ENCODE results near the gene BMAL1.
"Not testable (repeated sequence)": the region's sequence is repeated elsewhere in the genome, so short reads cannot be mapped to it uniquely, and the experiment has no call there.

Gene BMAL1

DNA sequence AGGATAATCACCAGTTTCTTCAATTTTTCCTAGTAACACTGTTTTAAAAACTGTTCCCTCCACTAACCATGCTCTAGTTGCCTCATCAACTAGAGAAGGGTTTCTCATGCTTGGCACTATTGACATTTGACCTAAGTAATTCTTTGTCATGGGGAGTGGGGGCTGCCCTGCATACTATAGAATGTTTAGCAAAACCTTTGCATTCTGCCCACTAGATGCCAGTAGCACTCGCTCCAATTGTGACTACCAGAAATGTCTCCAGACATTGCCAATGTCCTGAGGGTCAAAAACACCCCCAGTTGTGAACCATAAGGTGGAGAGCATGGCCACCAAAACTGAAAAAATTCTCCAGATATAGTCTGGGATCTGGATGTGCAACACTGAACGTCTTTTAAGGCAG, 27.6 kb upstream of the BMAL1 start:
- Histone ChIP-seq H4K20me1 (ENCODE audit: insufficient read depth, low read length) (no peaks in the 10 kb centered on the region), H3K79me2 (ENCODE audit: insufficient read depth, low read length) (no peaks in the 10 kb centered on the region), H3K4me1 (ENCODE audit: insufficient read depth, low read length) (no peaks in the 10 kb centered on the region), H2AFZ (ENCODE audit: low read depth, low read length) (no peak overlapping the region), H3K27ac (ENCODE audit: low read length) (no peak overlapping the region), H3K27me3 (ENCODE audit: insufficient read depth, low read length, poor library complexity) (peaks cover 30% of the 10 kb centered on the region), H3K36me3 (ENCODE audit: insufficient read depth, low read length) (no peaks in the 10 kb centered on the region), H3K9ac (ENCODE audit: low read depth, low read length) (no peak overlapping the region), H3K9me3 (ENCODE audit: insufficient read depth, low read length, severe bottlenecking) (no peaks in the 10 kb centered on the region), H3K4me2 (ENCODE audit: insufficient read depth, low read length) (no peak overlapping the region), H3K4me3 (ENCODE audit: low read depth in 1 of 2, low read length in 2 of 2) (no peak overlapping the region)
- ATAC-seq (ENCODE audit: insufficient read depth, low read depth) (no peak), DNase-seq (no peak)
- TF ChIP-seq, protein P1, sequence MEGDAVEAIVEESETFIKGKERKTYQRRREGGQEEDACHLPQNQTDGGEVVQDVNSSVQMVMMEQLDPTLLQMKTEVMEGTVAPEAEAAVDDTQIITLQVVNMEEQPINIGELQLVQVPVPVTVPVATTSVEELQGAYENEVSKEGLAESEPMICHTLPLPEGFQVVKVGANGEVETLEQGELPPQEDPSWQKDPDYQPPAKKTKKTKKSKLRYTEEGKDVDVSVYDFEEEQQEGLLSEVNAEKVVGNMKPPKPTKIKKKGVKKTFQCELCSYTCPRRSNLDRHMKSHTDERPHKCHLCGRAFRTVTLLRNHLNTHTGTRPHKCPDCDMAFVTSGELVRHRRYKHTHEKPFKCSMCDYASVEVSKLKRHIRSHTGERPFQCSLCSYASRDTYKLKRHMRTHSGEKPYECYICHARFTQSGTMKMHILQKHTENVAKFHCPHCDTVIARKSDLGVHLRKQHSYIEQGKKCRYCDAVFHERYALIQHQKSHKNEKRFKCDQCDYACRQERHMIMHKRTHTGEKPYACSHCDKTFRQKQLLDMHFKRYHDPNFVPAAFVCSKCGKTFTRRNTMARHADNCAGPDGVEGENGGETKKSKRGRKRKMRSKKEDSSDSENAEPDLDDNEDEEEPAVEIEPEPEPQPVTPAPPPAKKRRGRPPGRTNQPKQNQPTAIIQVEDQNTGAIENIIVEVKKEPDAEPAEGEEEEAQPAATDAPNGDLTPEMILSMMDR (IDR thresholded peaks at IDR 0.05; ENCODE audit: borderline replicate concordance, extremely low read depth, low read length, poor library complexity, severe bottlenecking) = no peak
- no peak for TF ChIP-seq EZH2 (IDR thresholded peaks at IDR 0.05; ENCODE audit: borderline replicate concordance, low read depth, low read length, severe bottlenecking)

DNA sequence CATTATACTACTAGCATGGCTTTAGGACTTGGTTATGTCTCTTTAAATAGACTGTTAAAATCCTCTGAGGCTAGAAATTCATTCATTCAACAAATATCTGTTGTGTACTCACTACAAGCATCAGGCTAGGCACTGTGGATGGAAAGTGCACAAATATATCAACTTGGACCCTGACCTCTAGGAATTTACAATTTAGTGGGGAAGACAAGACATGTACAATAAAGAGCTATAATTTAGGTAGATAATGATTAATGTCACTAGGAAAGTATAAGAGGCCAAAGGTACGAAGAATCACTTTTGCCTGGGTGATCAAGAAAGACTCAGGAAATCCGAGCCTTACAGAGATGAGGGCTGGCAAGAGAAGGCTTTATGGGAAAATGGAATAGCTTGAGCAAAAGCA, 25.6 kb upstream of the BMAL1 start:
- TF ChIP-seq EZH2 (IDR thresholded peaks at IDR 0.05; ENCODE audit: borderline replicate concordance, low read depth, low read length, severe bottlenecking) = no peak
- TF ChIP-seq, protein P1 (IDR thresholded peaks at IDR 0.05; ENCODE audit: borderline replicate concordance, extremely low read depth, low read length, poor library complexity, severe bottlenecking) = no peak
- Histone ChIP-seq H3K4me1 (ENCODE audit: insufficient read depth, low read length) (no peaks in the 10 kb centered on the region), H3K4me2 (ENCODE audit: insufficient read depth, low read length) (no peak overlapping the region), H3K79me2 (ENCODE audit: insufficient read depth, low read length) (no peaks in the 10 kb centered on the region), H4K20me1 (ENCODE audit: insufficient read depth, low read length) (no peaks in the 10 kb centered on the region), H3K4me3 (ENCODE audit: low read depth in 1 of 2, low read length in 2 of 2) (no peak overlapping the region), H2AFZ (ENCODE audit: low read depth, low read length) (no peak overlapping the region), H3K27me3 (ENCODE audit: insufficient read depth, low read length, poor library complexity) (peaks cover 22% of the 10 kb centered on the region), H3K9ac (ENCODE audit: low read depth, low read length) (no peak overlapping the region), H3K36me3 (ENCODE audit: insufficient read depth, low read length) (no peaks in the 10 kb centered on the region), H3K9me3 (ENCODE audit: insufficient read depth, low read length, severe bottlenecking) (no peaks in the 10 kb centered on the region), H3K27ac (ENCODE audit: low read length) (no peak overlapping the region)
- no peak for ATAC-seq (ENCODE audit: insufficient read depth, low read depth)
- DNase-seq = no peak

DNA sequence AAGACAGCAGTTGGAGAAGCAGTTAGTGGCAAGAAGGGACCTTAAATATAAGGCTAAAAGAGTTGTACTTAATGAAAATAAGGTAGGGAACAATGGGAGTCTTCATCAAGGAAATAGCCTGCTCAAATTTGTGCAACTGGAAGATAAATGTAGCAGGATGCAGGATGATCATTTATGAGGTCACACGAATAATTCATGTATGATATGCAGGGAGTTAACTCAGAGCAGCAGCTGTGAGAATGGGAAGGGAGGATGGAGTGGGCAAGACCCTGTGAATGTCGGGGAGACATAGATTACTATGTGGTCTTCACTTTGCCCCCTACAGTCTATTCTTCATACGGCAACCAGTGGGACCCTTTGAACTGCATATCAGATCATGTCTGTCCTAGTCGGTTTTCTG, 25.2 kb upstream of the BMAL1 start:
- no peak for DNase-seq
- TF ChIP-seq, protein P1 (IDR thresholded peaks at IDR 0.05; ENCODE audit: borderline replicate concordance, extremely low read depth, low read length, poor library complexity, severe bottlenecking) = no peak
- TF ChIP-seq EZH2 (IDR thresholded peaks at IDR 0.05; ENCODE audit: borderline replicate concordance, low read depth, low read length, severe bottlenecking) = no peak
- H3K27me3 ChIP-seq (ENCODE audit: insufficient read depth, low read length, poor library complexity) = peaks cover 17% of the 10 kb centered on the region

DNA sequence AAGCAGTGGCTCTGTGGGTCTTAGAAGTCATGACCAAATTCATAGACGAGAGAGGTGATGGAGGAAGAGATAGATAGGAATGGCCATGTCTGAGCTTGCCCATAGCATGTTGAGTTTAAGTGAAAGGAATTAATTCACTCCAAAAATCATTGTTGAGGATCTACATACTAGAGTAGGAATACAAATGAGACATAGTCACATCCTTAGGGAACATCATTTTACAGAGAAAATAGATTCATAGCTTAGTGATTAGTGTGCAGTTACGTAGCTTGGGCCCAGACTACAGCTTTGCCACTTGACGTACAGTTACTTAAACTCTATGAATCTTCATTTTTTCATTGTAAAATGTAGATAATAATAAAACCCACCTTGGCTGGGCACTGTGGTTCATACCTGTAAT, 21.4 kb upstream of the BMAL1 start:
- Histone ChIP-seq H2AFZ (ENCODE audit: low read depth, low read length) (no peak overlapping the region), H3K4me1 (ENCODE audit: insufficient read depth, low read length) (peaks cover 15% of the 10 kb centered on the region), H3K4me2 (ENCODE audit: insufficient read depth, low read length) (no peak overlapping the region), H3K9me3 (ENCODE audit: insufficient read depth, low read length, severe bottlenecking) (no peaks in the 10 kb centered on the region), H3K36me3 (ENCODE audit: insufficient read depth, low read length) (no peaks in the 10 kb centered on the region), H3K27me3 (ENCODE audit: insufficient read depth, low read length, poor library complexity) (peaks cover 29% of the 10 kb centered on the region), H3K79me2 (ENCODE audit: insufficient read depth, low read length) (no peaks in the 10 kb centered on the region), H3K4me3 (ENCODE audit: low read depth in 1 of 2, low read length in 2 of 2) (no peak overlapping the region), H4K20me1 (ENCODE audit: insufficient read depth, low read length) (no peaks in the 10 kb centered on the region), H3K9ac (ENCODE audit: low read depth, low read length) (no peak overlapping the region), H3K27ac (ENCODE audit: low read length) (no peak overlapping the region)
- no peak for ATAC-seq (ENCODE audit: insufficient read depth, low read depth)
- TF ChIP-seq, protein P1 (IDR thresholded peaks at IDR 0.05; ENCODE audit: borderline replicate concordance, extremely low read depth, low read length, poor library complexity, severe bottlenecking) = no peak
- no peak for TF ChIP-seq EZH2 (IDR thresholded peaks at IDR 0.05; ENCODE audit: borderline replicate concordance, low read depth, low read length, severe bottlenecking)
- no peak for DNase-seq

More for the DNA sequence above, 25.2 kb upstream of the BMAL1 start:
- Histone ChIP-seq H3K4me2 (ENCODE audit: insufficient read depth, low read length) (no peak overlapping the region), H3K4me1 (ENCODE audit: insufficient read depth, low read length) (no peaks in the 10 kb centered on the region), H3K9me3 (ENCODE audit: insufficient read depth, low read length, severe bottlenecking) (no peaks in the 10 kb centered on the region), H3K9ac (ENCODE audit: low read depth, low read length) (no peak overlapping the region), H3K4me3 (ENCODE audit: low read depth in 1 of 2, low read length in 2 of 2) (no peak overlapping the region), H3K79me2 (ENCODE audit: insufficient read depth, low read length) (no peaks in the 10 kb centered on the region), H3K36me3 (ENCODE audit: insufficient read depth, low read length) (no peaks in the 10 kb centered on the region), H4K20me1 (ENCODE audit: insufficient read depth, low read length) (no peaks in the 10 kb centered on the region), H2AFZ (ENCODE audit: low read depth, low read length) (no peak overlapping the region), H3K27ac (ENCODE audit: low read length) (no peak overlapping the region)
- ATAC-seq (ENCODE audit: insufficient read depth, low read depth) = no peak

DNA sequence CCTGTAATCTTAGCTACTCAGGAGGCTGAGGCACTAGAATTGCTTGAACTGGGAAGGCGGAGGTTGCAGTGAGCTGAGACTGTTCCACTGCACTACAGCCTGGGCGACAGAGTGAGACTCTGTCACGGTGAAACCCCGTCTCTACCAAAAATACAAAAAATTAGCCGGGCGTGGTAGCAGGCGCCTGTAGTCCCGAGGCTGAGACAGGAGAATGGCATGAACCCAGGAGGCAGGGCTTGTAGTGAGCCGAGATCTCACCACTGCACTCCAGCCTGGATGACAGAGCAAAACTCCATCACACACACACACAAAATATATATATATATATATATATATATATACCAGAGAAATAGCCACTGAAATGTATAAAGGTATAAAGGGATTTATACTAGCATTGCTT, 19.5 kb upstream of the BMAL1 start:
- H3K36me3 ChIP-seq (ENCODE audit: insufficient read depth, low read length); H2AFZ ChIP-seq (ENCODE audit: low read depth, low read length); DNase-seq; H3K79me2 ChIP-seq (ENCODE audit: insufficient read depth, low read length); H3K9ac ChIP-seq (ENCODE audit: low read depth, low read length); ATAC-seq (ENCODE audit: insufficient read depth, low read depth); H3K4me3 ChIP-seq (ENCODE audit: low read depth in 1 of 2, low read length in 2 of 2); H4K20me1 ChIP-seq (ENCODE audit: insufficient read depth, low read length); H3K4me2 ChIP-seq (ENCODE audit: insufficient read depth, low read length); H3K9me3 ChIP-seq (ENCODE audit: insufficient read depth, low read length, severe bottlenecking); H3K27ac ChIP-seq (ENCODE audit: low read length): not testable (repeated sequence)
- H3K27me3 ChIP-seq (ENCODE audit: insufficient read depth, low read length, poor library complexity) = peaks cover 35% of the 10 kb centered on the region
- H3K4me1 ChIP-seq (ENCODE audit: insufficient read depth, low read length) = peaks cover 15% of the 10 kb centered on the region

Data from DND-41 (cell line).